OCI-LY3 (cell line): ENCODE data around the gene LARGE1.

Experiments
- H2AFZ ChIP-seq: fragments of 200-600, 300-600 bp; shearing (Covaris generic); 2 replicates; pipeline ENCODE4 v1.6.0; 2014; ENCODE audit warnings: antibody characterized with exemption, low read depth, low read length
- H3K27ac ChIP-seq: fragments of 200-600, 300-600 bp; sonication (generic); 2 replicates; pipeline ENCODE4 v1.5.1; 2014; ENCODE audit warnings: mild to moderate bottlenecking, low read length, moderate library complexity, mixed read lengths
- H3K27me3 ChIP-seq: fragments of 200-600, 300-600 bp; sonication (generic); 2 replicates; pipeline ENCODE4 v1.6.1; 2014; ENCODE audit warnings: low read depth, low read length, mixed read lengths
- H3K36me3 ChIP-seq: fragments of 200-600, 300-600 bp; sonication (generic); replicated peaks from 2 replicates; pipeline ENCODE3; 2014; ENCODE audit warnings: low read depth, low read length, mixed read lengths
- H3K4me1 ChIP-seq: fragments of 300-600, 200-600 bp; sonication (generic); 2 replicates; pipeline ENCODE4 v1.6.1; 2014; ENCODE audit warnings: low read length, mixed read lengths
- H3K4me2 ChIP-seq: fragments of 200-600, 300-600 bp; sonication (generic); 2 replicates; pipeline ENCODE4 v1.6.1; 2014; ENCODE audit warnings: low read length, mixed read lengths
- H3K4me3 ChIP-seq: fragments of 300-600, 200-600 bp; sonication (generic); 2 replicates; pipeline ENCODE4 v1.5.1; 2014; ENCODE audit warnings: antibody characterized with exemption, mild to moderate bottlenecking, low read length, moderate library complexity
- H3K79me2 ChIP-seq: fragments of 300-600, 200-600 bp; shearing (Covaris generic); 2 replicates; pipeline ENCODE4 v1.6.1; 2014; ENCODE audit warnings: mild to moderate bottlenecking, low read length, mixed read lengths
- H3K9ac ChIP-seq: fragments of 300-600, 200-600 bp; shearing (Covaris generic); 2 replicates; pipeline ENCODE4 v1.6.0; 2014; ENCODE audit warnings: mild to moderate bottlenecking, low read length, moderate library complexity
- H3K9me3 ChIP-seq: fragments of 200-600, 300-600 bp; shearing (Covaris generic); 2 replicates; pipeline ENCODE4 v1.6.1; 2014; ENCODE audit warnings: low read length, mixed read lengths; ENCODE audit not compliant: insufficient read depth
- H4K20me1 ChIP-seq: fragments of 200-600, 300-600 bp; sonication (generic); 2 replicates; pipeline ENCODE4 v1.6.1; 2016; ENCODE audit warnings: low read length, mixed read lengths; ENCODE audit not compliant: insufficient read depth
- CTCF ChIP-seq: fragments of 200-600, 300-600 bp; sonication (generic); IDR thresholded peaks from 2 replicates; pipeline ENCODE4 v1.5.1; 2014; ENCODE audit warnings: antibody characterized with exemption, low read length, low read depth
- EZH2phosphoT487 ChIP-seq: fragments of 200-600 bp; shearing (Covaris generic); IDR thresholded peaks from 2 replicates; pipeline ENCODE4 v1.6.1; 2018; ENCODE audit warnings: antibody characterized with exemption, mixed run types, low read depth

The LARGE1 gene

GRCh38 chr22:33404723-33405122 is 515.6 kb downstream of the LARGE1 start:
- Histone ChIP-seq H3K79me2 (no peaks in the 10 kb centered on the region), H3K27me3 (no peaks in the 10 kb centered on the region), H2AFZ (no peak overlapping the region), H3K4me3 (no peak overlapping the region), H3K27ac (no peak overlapping the region), H4K20me1 (peaks cover 4% of the 10 kb centered on the region), H3K36me3 (no peaks in the 10 kb centered on the region), H3K9ac (no peak overlapping the region), H3K4me1 (no peaks in the 10 kb centered on the region), H3K9me3 (no peaks in the 10 kb centered on the region), H3K4me2 (no peak overlapping the region)
- no peak for TF ChIP-seq EZH2phosphoT487
- no peak for TF ChIP-seq CTCF

GRCh38 chr22:33402325-33402724 is 518.0 kb downstream of the LARGE1 start:
- Histone ChIP-seq H3K79me2 (no peaks in the 10 kb centered on the region), H3K4me1 (no peaks in the 10 kb centered on the region), H3K27ac (no peak overlapping the region), H3K4me3 (no peak overlapping the region), H2AFZ (no peak overlapping the region), H3K4me2 (no peak overlapping the region), H3K9ac (no peak overlapping the region), H3K9me3 (no peaks in the 10 kb centered on the region), H4K20me1 (peaks cover 4% of the 10 kb centered on the region), H3K36me3 (peaks cover 1% of the 10 kb centered on the region), H3K27me3 (no peaks in the 10 kb centered on the region)
- TF ChIP-seq CTCF (no peak), EZH2phosphoT487 (no peak)

GRCh38 chr22:33401291-33401690 is 519.0 kb downstream of the LARGE1 start:
- Histone ChIP-seq H3K9me3 (no peaks in the 10 kb centered on the region), H3K4me1 (no peaks in the 10 kb centered on the region), H3K9ac (no peak overlapping the region)

GRCh38 chr22:33400891-33401290 is 519.4 kb downstream of the LARGE1 start:
- Histone ChIP-seq H4K20me1 (peaks cover 4% of the 10 kb centered on the region), H3K79me2 (no peaks in the 10 kb centered on the region), H3K4me1 (no peaks in the 10 kb centered on the region), H3K36me3 (peaks cover 2% of the 10 kb centered on the region), H3K4me3 (no peak overlapping the region), H3K27me3 (no peaks in the 10 kb centered on the region), H2AFZ (no peak overlapping the region), H3K4me2 (no peak overlapping the region), H3K9me3 (no peaks in the 10 kb centered on the region), H3K27ac (no peak overlapping the region), H3K9ac (no peak overlapping the region)
- TF ChIP-seq CTCF = no peak

More at GRCh38 chr22:33401291-33401690, 519.0 kb downstream of the LARGE1 start:
- no peak for TF ChIP-seq EZH2phosphoT487
- TF ChIP-seq CTCF = no peak
- Histone ChIP-seq H3K4me3 (no peak overlapping the region), H3K4me2 (no peak overlapping the region), H3K27me3 (no peaks in the 10 kb centered on the region), H3K36me3 (peaks cover 2% of the 10 kb centered on the region), H3K79me2 (no peaks in the 10 kb centered on the region), H2AFZ (no peak overlapping the region), H3K27ac (no peak overlapping the region), H4K20me1 (peaks cover 4% of the 10 kb centered on the region)
